Fibroblast of lung (primary cell): ENCODE measurements around the gene MYO1H. TPM values are rescaled to one million over a fixed set of nuclear protein-coding genes. Genes with fewer than 3 reads are reported as not detected.
A peak's percentile ranks its signal among the peaks of the same experiment; 100 is the strongest.

Experiments
- DNase-seq, 2 donors: peaks; one replicate each; pipeline versions ENCODE4 v3.0.0 to v3.0.0-alpha.2; 2010; ENCODE audit warnings: low read depth in 2 of 2
- H2AFZ ChIP-seq: 2 replicates; pipeline ENCODE4 v1.5.1; 2012; ENCODE audit warnings: low read length, control low read depth, inconsistent platforms
- H3K27ac ChIP-seq: 2 replicates; pipeline ENCODE4 v1.5.1; 2011; ENCODE audit warnings: low read length, control low read depth; ENCODE audit not compliant: insufficient read depth
- H3K27me3 ChIP-seq: 2 replicates; pipeline ENCODE4 v1.5.1; 2011; ENCODE audit warnings: mild to moderate bottlenecking, low read length; ENCODE audit not compliant: control insufficient read depth, insufficient read depth
- H3K36me3 ChIP-seq: 2 replicates; pipeline ENCODE4 v1.5.1; 2011; ENCODE audit warnings: low read length; ENCODE audit not compliant: control insufficient read depth, insufficient read depth
- H3K4me1 ChIP-seq: 2 replicates; pipeline ENCODE4 v1.5.1; 2011; ENCODE audit warnings: low read length; ENCODE audit not compliant: control insufficient read depth, insufficient read depth; ENCODE audit errors: extremely low read depth
- H3K4me2 ChIP-seq: 2 replicates; pipeline ENCODE4 v1.5.1; 2011; ENCODE audit warnings: low read length, control low read depth; ENCODE audit not compliant: insufficient read depth; ENCODE audit errors: extremely low read depth
- H3K4me3 ChIP-seq, 4 experiments: fragments of 200-600 bp in 1 of 4; sonication (generic) in 1 of 4; replicated peaks in 1 of 4; 2 replicates each; pipeline ENCODE4 v1.5.1; 2011 to 2016; ENCODE audit warnings: low read length in 4 of 4, low read depth in 3 of 4, mild to moderate bottlenecking in 3 of 4, control low read depth in 2 of 4, inconsistent platforms in 1 of 4, mixed read lengths in 1 of 4; ENCODE audit not compliant: insufficient read depth in 1 of 4; ENCODE audit errors: control extremely low read depth in 1 of 4
- H3K79me2 ChIP-seq: 2 replicates; pipeline ENCODE4 v1.5.1; 2012; ENCODE audit warnings: mild to moderate bottlenecking, low read length, inconsistent platforms; ENCODE audit not compliant: control insufficient read depth, insufficient read depth
- H3K9ac ChIP-seq: 2 replicates; pipeline ENCODE4 v1.5.1; 2011; ENCODE audit warnings: mild to moderate bottlenecking, low read length, control low read depth; ENCODE audit not compliant: insufficient read depth
- H3K9me3 ChIP-seq: 2 replicates; pipeline ENCODE4 v1.5.1; 2012; ENCODE audit warnings: low read depth, low read length; ENCODE audit not compliant: control insufficient read depth, insufficient read depth
- H4K20me1 ChIP-seq: 2 replicates; pipeline ENCODE4 v1.5.1; 2011; ENCODE audit warnings: low read length; ENCODE audit not compliant: control insufficient read depth, insufficient read depth; ENCODE audit errors: extremely low read depth
- EZH2 ChIP-seq: IDR thresholded peaks from 2 replicates; pipeline ENCODE4 v1.5.1; 2012; ENCODE audit warnings: low read length, control low read depth, mild to moderate bottlenecking; ENCODE audit errors: missing control alignments
- polyA plus RNA-seq, 2 donors: library from polyadenylated mRNA; depleted of rRNA in 1 of 2; stranded (reverse) in 1 of 2; unstranded in 1 of 2; fragments of >200 nt; gene quantifications; 2 replicates each; pipeline ENCODE4 v1.2.1, GENCODE V29; 2011 to 2012; ENCODE audit warnings: missing spikeins in 1 of 2
- total RNA-seq: library from RNA; depleted of rRNA; stranded (reverse); fragments of >200 nt; gene quantifications from 2 replicates; pipeline ENCODE4 v1.2.1, GENCODE V29; 2014
- TF ChIP-seq, protein P1 (sequence below), 2 donors: IDR thresholded peaks in 1 of 2; conservative IDR thresholded peaks in 1 of 2; 1 replicate in 1 of 2; 2 replicates in 1 of 2; pipeline ENCODE4 v1.5.1; 2011 to 2012; ENCODE audit warnings: low read length in 2 of 2, control low read depth in 1 of 2, inconsistent platforms in 1 of 2, low read depth in 1 of 2, mild to moderate bottlenecking in 1 of 2

Gene MYO1H
- total and polyA plus RNA-seq, 2 donors (not counting 1 experiment from before 2014, with no cell fraction given) = 0.07 TPM; not detected in 1

DNA sequence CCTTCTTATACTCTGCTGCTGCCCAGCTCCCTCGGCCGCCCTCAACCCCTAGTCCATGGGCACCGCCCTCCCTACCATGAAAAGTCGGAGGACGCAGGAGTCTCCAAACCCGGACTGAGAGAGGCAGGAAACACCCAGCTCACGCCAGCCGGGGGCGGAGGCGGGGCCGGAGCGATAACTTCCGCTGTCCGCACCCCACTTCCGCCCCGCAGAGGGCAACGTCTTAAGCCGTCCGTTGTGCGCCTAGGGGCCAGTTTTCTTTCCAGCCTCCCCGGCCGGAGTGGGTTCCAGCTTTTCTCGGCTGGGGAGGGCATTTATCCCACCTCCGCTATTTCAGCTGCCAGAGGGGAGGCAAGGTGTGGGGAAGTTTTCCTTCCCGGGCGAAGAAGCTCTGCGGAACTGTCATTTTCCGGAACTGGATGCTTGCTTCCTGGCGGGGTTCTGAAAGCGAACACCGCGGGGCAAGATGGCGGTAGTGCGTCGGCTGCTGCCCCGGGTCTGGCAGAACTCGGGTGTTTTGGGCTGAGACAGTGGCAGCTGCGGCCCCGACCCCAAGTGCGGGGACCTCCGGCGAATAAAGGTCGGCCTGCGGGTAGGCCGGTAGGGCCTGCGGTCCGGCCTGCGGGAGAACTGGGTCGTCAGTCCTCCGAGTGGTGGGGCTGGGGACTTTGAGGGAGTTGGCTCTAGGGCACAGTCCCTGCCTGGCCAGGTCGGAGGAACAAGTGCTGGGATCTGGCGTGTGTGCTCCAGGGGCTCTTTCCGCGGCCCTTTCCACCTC lies 129.7 kb downstream of the MYO1H start, which contains the start of the genes KCTD10 and UBE3B:
KCTD10 (minus strand) TSS at position 116 of the 778 bp plus-strand sequence; CDS start at position 78, 38 bp downstream.
UBE3B (plus strand) TSS at position 450 of the 778 bp plus-strand sequence. CDS start 5,918 bp downstream, outside the sequence.
- TF ChIP-seq, protein P1, sequence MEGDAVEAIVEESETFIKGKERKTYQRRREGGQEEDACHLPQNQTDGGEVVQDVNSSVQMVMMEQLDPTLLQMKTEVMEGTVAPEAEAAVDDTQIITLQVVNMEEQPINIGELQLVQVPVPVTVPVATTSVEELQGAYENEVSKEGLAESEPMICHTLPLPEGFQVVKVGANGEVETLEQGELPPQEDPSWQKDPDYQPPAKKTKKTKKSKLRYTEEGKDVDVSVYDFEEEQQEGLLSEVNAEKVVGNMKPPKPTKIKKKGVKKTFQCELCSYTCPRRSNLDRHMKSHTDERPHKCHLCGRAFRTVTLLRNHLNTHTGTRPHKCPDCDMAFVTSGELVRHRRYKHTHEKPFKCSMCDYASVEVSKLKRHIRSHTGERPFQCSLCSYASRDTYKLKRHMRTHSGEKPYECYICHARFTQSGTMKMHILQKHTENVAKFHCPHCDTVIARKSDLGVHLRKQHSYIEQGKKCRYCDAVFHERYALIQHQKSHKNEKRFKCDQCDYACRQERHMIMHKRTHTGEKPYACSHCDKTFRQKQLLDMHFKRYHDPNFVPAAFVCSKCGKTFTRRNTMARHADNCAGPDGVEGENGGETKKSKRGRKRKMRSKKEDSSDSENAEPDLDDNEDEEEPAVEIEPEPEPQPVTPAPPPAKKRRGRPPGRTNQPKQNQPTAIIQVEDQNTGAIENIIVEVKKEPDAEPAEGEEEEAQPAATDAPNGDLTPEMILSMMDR (conservative IDR thresholded peaks at IDR 0.05 in 1 of 2, IDR thresholded peaks at IDR 0.05 in 1 of 2; ENCODE audit: low read depth in 1 of 2, low read length in 2 of 2) = no peak
- TF ChIP-seq EZH2 = no peak
- peak; percentile 89 to 94 for DNase-seq
- peaks cover 2% of the 10 kb centered on the region for H3K36me3 ChIP-seq

DNA sequence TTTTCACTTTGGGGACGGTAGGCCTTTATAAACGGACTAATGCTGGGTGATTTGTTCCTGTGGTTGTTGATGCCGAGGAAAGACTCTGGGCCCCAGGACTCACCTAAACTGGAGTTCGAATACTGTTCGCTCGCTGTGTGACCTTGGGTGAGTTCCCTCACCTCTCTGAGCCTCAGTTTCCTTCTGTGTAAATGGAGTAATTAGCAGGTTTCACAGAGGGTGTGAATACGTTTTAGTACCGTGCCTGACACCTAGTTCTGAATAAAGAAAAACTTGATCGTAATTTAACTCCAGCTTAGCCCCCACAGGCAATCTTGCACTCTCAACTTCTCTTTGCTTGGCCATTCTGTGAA lies 130.2 kb downstream of the MYO1H start:
- Histone ChIP-seq H3K27me3 (no peaks in the 10 kb centered on the region), H3K36me3 (peaks cover 2% of the 10 kb centered on the region), H3K9me3 (no peaks in the 10 kb centered on the region), H2AFZ (peak overlapping the region; percentile 96), H4K20me1 (no peaks in the 10 kb centered on the region), H3K27ac (peak overlapping the region; percentile 100), H3K9ac (peak overlapping the region; percentile 99), H3K4me3 (peak overlapping the region; percentile 80 to 90 (median 84)), H3K4me1 (peaks cover 11% of the 10 kb centered on the region), H3K79me2 (peaks cover 65% of the 10 kb centered on the region), H3K4me2 (peak overlapping the region; percentile 75)
- no peak for TF ChIP-seq EZH2
- TF ChIP-seq, protein P1 (conservative IDR thresholded peaks at IDR 0.05 in 1 of 2, IDR thresholded peaks at IDR 0.05 in 1 of 2; ENCODE audit: low read depth in 1 of 2, low read length in 2 of 2) = no peak
- DNase-seq = no peak

More for the DNA sequence above, 129.7 kb downstream of the MYO1H start, which contains the start of the genes KCTD10 and UBE3B:
- H3K79me2 ChIP-seq = peaks cover 71% of the 10 kb centered on the region
- no peaks in the 10 kb centered on the region for H4K20me1 ChIP-seq
- peaks cover 11% of the 10 kb centered on the region for H3K4me1 ChIP-seq
- H3K27me3 ChIP-seq = no peaks in the 10 kb centered on the region
- H3K27ac ChIP-seq = peak within 1 kb of the TSS; percentile 100
- no peaks in the 10 kb centered on the region for H3K9me3 ChIP-seq
- H3K9ac ChIP-seq = peak within 1 kb of the TSS; percentile 99
- peak within 1 kb of the TSS; percentile 80 to 90 (median 84) for H3K4me3 ChIP-seq
- H3K4me2 ChIP-seq = peak within 1 kb of the TSS; percentile 100
- peak within 1 kb of the TSS; percentile 96 for H2AFZ ChIP-seq

DNA sequence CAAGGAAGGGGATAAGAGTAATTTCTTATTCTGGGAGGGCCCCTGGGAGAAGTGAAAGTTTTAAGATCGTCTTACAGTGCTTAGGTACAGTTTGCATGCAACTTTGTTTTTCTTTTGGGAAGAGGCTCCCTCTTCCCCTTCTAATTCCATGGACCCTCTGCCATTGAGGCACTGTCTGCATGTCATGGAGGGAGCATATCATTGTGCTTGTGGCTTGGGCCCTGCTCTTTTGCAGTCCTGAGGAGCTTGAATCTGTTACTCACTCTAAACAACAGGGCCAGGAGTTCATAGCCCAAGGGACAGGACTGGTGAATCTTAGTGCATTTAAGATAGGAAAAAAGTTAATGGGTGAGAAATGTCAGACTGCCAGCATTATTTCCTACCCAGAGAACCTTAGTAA lies 132.1 kb downstream of the MYO1H start:
- Histone ChIP-seq H3K4me2 (no peak overlapping the region), H3K79me2 (peaks cover 47% of the 10 kb centered on the region)
- TF ChIP-seq EZH2 = no peak
- TF ChIP-seq, protein P1 (conservative IDR thresholded peaks at IDR 0.05 in 1 of 2, IDR thresholded peaks at IDR 0.05 in 1 of 2; ENCODE audit: low read depth in 1 of 2, low read length in 2 of 2) = no peak

More for the DNA sequence above, 132.1 kb downstream of the MYO1H start:
- no peak for DNase-seq
- H4K20me1 ChIP-seq = no peaks in the 10 kb centered on the region
- H2AFZ ChIP-seq = no peak overlapping the region
- H3K27me3 ChIP-seq = no peaks in the 10 kb centered on the region
- peaks cover 5% of the 10 kb centered on the region for H3K4me1 ChIP-seq
- no peak overlapping the region for H3K4me3 ChIP-seq
- H3K36me3 ChIP-seq = peaks cover 2% of the 10 kb centered on the region
- H3K9ac ChIP-seq = no peak overlapping the region
- H3K27ac ChIP-seq = no peak overlapping the region
- H3K9me3 ChIP-seq = no peaks in the 10 kb centered on the region
